ENCODE data around the gene AFF3.

The AFF3 gene

GRCh38 chr2:99695944-99696253 is 446.5 kb downstream of the AFF3 start:
- no peaks in the 10 kb centered on the region for H3K27me3 ChIP-seq (ENCODE audit: control insufficient read depth, insufficient read depth, low read length)
- H3K36me3 ChIP-seq (ENCODE audit: control insufficient read depth, insufficient read depth, low read length) = no peaks in the 10 kb centered on the region
- H3K4me1 ChIP-seq (ENCODE audit: control insufficient read depth, insufficient read depth, low read length) = no peaks in the 10 kb centered on the region
- no peak overlapping the region for H3K4me3 ChIP-seq (ENCODE audit: low read depth, low read length)
- H3K9ac ChIP-seq (ENCODE audit: low read depth, low read length) = no peak overlapping the region
- no peaks in the 10 kb centered on the region for H3K9me3 ChIP-seq (ENCODE audit: control insufficient read depth, insufficient read depth, low read length)

- H3K36me3 ChIP-seq (ENCODE audit: control insufficient read depth, insufficient read depth, low read length) = no peaks in the 10 kb centered on the region
- no peak overlapping the region for H3K4me3 ChIP-seq (ENCODE audit: low read depth, low read length)
Observed at GRCh38 chr2:99695130-99695943, 447.1 kb downstream of the AFF3 start.

GRCh38 chr2:99694331-99694730 is 448.1 kb downstream of the AFF3 start:
- H3K27me3 ChIP-seq (ENCODE audit: control insufficient read depth, insufficient read depth, low read length) = no peaks in the 10 kb centered on the region
- no peaks in the 10 kb centered on the region for H3K4me1 ChIP-seq (ENCODE audit: control insufficient read depth, insufficient read depth, low read length)
- no peaks in the 10 kb centered on the region for H3K36me3 ChIP-seq (ENCODE audit: control insufficient read depth, insufficient read depth, low read length)
- no peak overlapping the region for H3K4me3 ChIP-seq (ENCODE audit: low read depth, low read length)
- no peaks in the 10 kb centered on the region for H3K9me3 ChIP-seq (ENCODE audit: control insufficient read depth, insufficient read depth, low read length)
- H3K9ac ChIP-seq (ENCODE audit: low read depth, low read length) = no peak overlapping the region

More at GRCh38 chr2:99695130-99695943, 447.1 kb downstream of the AFF3 start:
- H3K9me3 ChIP-seq (ENCODE audit: control insufficient read depth, insufficient read depth, low read length) = no peaks in the 10 kb centered on the region
- H3K9ac ChIP-seq (ENCODE audit: low read depth, low read length) = no peak overlapping the region
- no peaks in the 10 kb centered on the region for H3K4me1 ChIP-seq (ENCODE audit: control insufficient read depth, insufficient read depth, low read length)
- no peaks in the 10 kb centered on the region for H3K27me3 ChIP-seq (ENCODE audit: control insufficient read depth, insufficient read depth, low read length)

GRCh38 chr2:99692785-99693184 is 449.6 kb downstream of the AFF3 start:
- H3K9ac ChIP-seq (ENCODE audit: low read depth, low read length) = no peak overlapping the region
- H3K9me3 ChIP-seq (ENCODE audit: control insufficient read depth, insufficient read depth, low read length) = no peaks in the 10 kb centered on the region
- no peaks in the 10 kb centered on the region for H3K4me1 ChIP-seq (ENCODE audit: control insufficient read depth, insufficient read depth, low read length)
- no peaks in the 10 kb centered on the region for H3K36me3 ChIP-seq (ENCODE audit: control insufficient read depth, insufficient read depth, low read length)
- no peak overlapping the region for H3K4me3 ChIP-seq (ENCODE audit: low read depth, low read length)
- H3K27me3 ChIP-seq (ENCODE audit: control insufficient read depth, insufficient read depth, low read length) = no peaks in the 10 kb centered on the region

GRCh38 chr2:99691926-99692325 is 450.5 kb downstream of the AFF3 start:
- Histone ChIP-seq H3K9me3 (ENCODE audit: control insufficient read depth, insufficient read depth, low read length) (no peaks in the 10 kb centered on the region), H3K36me3 (ENCODE audit: control insufficient read depth, insufficient read depth, low read length) (no peaks in the 10 kb centered on the region), H3K4me1 (ENCODE audit: control insufficient read depth, insufficient read depth, low read length) (no peaks in the 10 kb centered on the region), H3K27me3 (ENCODE audit: control insufficient read depth, insufficient read depth, low read length) (no peaks in the 10 kb centered on the region), H3K9ac (ENCODE audit: low read depth, low read length) (no peak overlapping the region), H3K4me3 (ENCODE audit: low read depth, low read length) (no peak overlapping the region)

- Histone ChIP-seq H3K9ac (ENCODE audit: low read depth, low read length) (no peak overlapping the region), H3K36me3 (ENCODE audit: control insufficient read depth, insufficient read depth, low read length) (no peaks in the 10 kb centered on the region), H3K27me3 (ENCODE audit: control insufficient read depth, insufficient read depth, low read length) (no peaks in the 10 kb centered on the region), H3K9me3 (ENCODE audit: control insufficient read depth, insufficient read depth, low read length) (no peaks in the 10 kb centered on the region), H3K4me1 (ENCODE audit: control insufficient read depth, insufficient read depth, low read length) (no peaks in the 10 kb centered on the region), H3K4me3 (ENCODE audit: low read depth, low read length) (no peak overlapping the region)
Observed at GRCh38 chr2:99689145-99689742, 453.1 kb downstream of the AFF3 start.

- Histone ChIP-seq H3K27me3 (ENCODE audit: control insufficient read depth, insufficient read depth, low read length) (no peaks in the 10 kb centered on the region), H3K4me3 (ENCODE audit: low read depth, low read length) (no peak overlapping the region), H3K36me3 (ENCODE audit: control insufficient read depth, insufficient read depth, low read length) (no peaks in the 10 kb centered on the region), H3K9ac (ENCODE audit: low read depth, low read length) (no peak overlapping the region), H3K9me3 (ENCODE audit: control insufficient read depth, insufficient read depth, low read length) (no peaks in the 10 kb centered on the region), H3K4me1 (ENCODE audit: control insufficient read depth, insufficient read depth, low read length) (no peaks in the 10 kb centered on the region)
Observed at GRCh38 chr2:99688699-99689098, 453.7 kb downstream of the AFF3 start.

GRCh38 chr2:99682275-99683060 is 459.9 kb downstream of the AFF3 start:
- H3K4me1 ChIP-seq (ENCODE audit: control insufficient read depth, insufficient read depth, low read length) = no peaks in the 10 kb centered on the region
- no peaks in the 10 kb centered on the region for H3K9me3 ChIP-seq (ENCODE audit: control insufficient read depth, insufficient read depth, low read length)
- no peaks in the 10 kb centered on the region for H3K27me3 ChIP-seq (ENCODE audit: control insufficient read depth, insufficient read depth, low read length)
- no peak overlapping the region for H3K4me3 ChIP-seq (ENCODE audit: low read depth, low read length)
- H3K36me3 ChIP-seq (ENCODE audit: control insufficient read depth, insufficient read depth, low read length) = no peaks in the 10 kb centered on the region
- no peak overlapping the region for H3K9ac ChIP-seq (ENCODE audit: low read depth, low read length)

- no peaks in the 10 kb centered on the region for H3K36me3 ChIP-seq (ENCODE audit: control insufficient read depth, insufficient read depth, low read length)
- no peaks in the 10 kb centered on the region for H3K4me1 ChIP-seq (ENCODE audit: control insufficient read depth, insufficient read depth, low read length)
- H3K27me3 ChIP-seq (ENCODE audit: control insufficient read depth, insufficient read depth, low read length) = no peaks in the 10 kb centered on the region
- H3K9me3 ChIP-seq (ENCODE audit: control insufficient read depth, insufficient read depth, low read length) = no peaks in the 10 kb centered on the region
- no peak overlapping the region for H3K4me3 ChIP-seq (ENCODE audit: low read depth, low read length)
- H3K9ac ChIP-seq (ENCODE audit: low read depth, low read length) = no peak overlapping the region
Observed at GRCh38 chr2:99680946-99681345, 461.4 kb downstream of the AFF3 start.

- no peaks in the 10 kb centered on the region for H3K36me3 ChIP-seq (ENCODE audit: control insufficient read depth, insufficient read depth, low read length)
- no peak overlapping the region for H3K4me3 ChIP-seq (ENCODE audit: low read depth, low read length)
- H3K9me3 ChIP-seq (ENCODE audit: control insufficient read depth, insufficient read depth, low read length) = no peaks in the 10 kb centered on the region
- no peak overlapping the region for H3K9ac ChIP-seq (ENCODE audit: low read depth, low read length)
- no peaks in the 10 kb centered on the region for H3K4me1 ChIP-seq (ENCODE audit: control insufficient read depth, insufficient read depth, low read length)
- H3K27me3 ChIP-seq (ENCODE audit: control insufficient read depth, insufficient read depth, low read length) = no peaks in the 10 kb centered on the region
Observed at GRCh38 chr2:99679518-99679917, 462.9 kb downstream of the AFF3 start.

- Histone ChIP-seq H3K4me1 (ENCODE audit: control insufficient read depth, insufficient read depth, low read length) (no peaks in the 10 kb centered on the region), H3K27me3 (ENCODE audit: control insufficient read depth, insufficient read depth, low read length) (no peaks in the 10 kb centered on the region), H3K36me3 (ENCODE audit: control insufficient read depth, insufficient read depth, low read length) (no peaks in the 10 kb centered on the region), H3K4me3 (ENCODE audit: low read depth, low read length) (no peak overlapping the region), H3K9me3 (ENCODE audit: control insufficient read depth, insufficient read depth, low read length) (no peaks in the 10 kb centered on the region), H3K9ac (ENCODE audit: low read depth, low read length) (no peak overlapping the region)
Observed at GRCh38 chr2:99678625-99679024, 463.8 kb downstream of the AFF3 start.

GRCh38 chr2:99677814-99678213 is 464.6 kb downstream of the AFF3 start:
- Histone ChIP-seq H3K4me1 (ENCODE audit: control insufficient read depth, insufficient read depth, low read length) (no peaks in the 10 kb centered on the region), H3K27me3 (ENCODE audit: control insufficient read depth, insufficient read depth, low read length) (no peaks in the 10 kb centered on the region), H3K4me3 (ENCODE audit: low read depth, low read length) (no peak overlapping the region), H3K9ac (ENCODE audit: low read depth, low read length) (no peak overlapping the region), H3K9me3 (ENCODE audit: control insufficient read depth, insufficient read depth, low read length) (no peaks in the 10 kb centered on the region), H3K36me3 (ENCODE audit: control insufficient read depth, insufficient read depth, low read length) (no peaks in the 10 kb centered on the region)
